GM19238 (cell line): ENCODE data around the gene CBX6.

ENCODE experiments used
- DNase-seq: peaks from one replicate; pipeline ENCODE4 v3.0.0; 2011; ENCODE audit warnings: low spot score; ENCODE audit not compliant: insufficient read length

CBX6 gene

GRCh38 chr22:38841211-38841610 lies 30.8 kb downstream of the CBX6 start:
- no peak for DNase-seq

- DNase-seq = no peak
Observed at GRCh38 chr22:38840129-38840528, 31.9 kb downstream of the CBX6 start.

- DNase-seq = no peak
Observed at GRCh38 chr22:38839686-38840085, 32.3 kb downstream of the CBX6 start.

- no peak for DNase-seq
Observed at GRCh38 chr22:38837414-38837928, 34.5 kb downstream of the CBX6 start.

GRCh38 chr22:38835888-38836301 lies 36.1 kb downstream of the CBX6 start:
- no peak for DNase-seq

- no peak for DNase-seq
Observed at GRCh38 chr22:38834991-38835390, 37.0 kb downstream of the CBX6 start.

- DNase-seq = no peak
Observed at GRCh38 chr22:38834215-38834953, 37.6 kb downstream of the CBX6 start.

- no peak for DNase-seq
Observed at GRCh38 chr22:38833061-38833460, 39.0 kb downstream of the CBX6 start.

GRCh38 chr22:38832005-38832978 lies 39.7 kb downstream of the CBX6 start:
- DNase-seq = no peak

- DNase-seq = no peak
Observed at GRCh38 chr22:38831166-38831945, 40.7 kb downstream of the CBX6 start.

GRCh38 chr22:38830845-38831108 lies 41.2 kb downstream of the CBX6 start:
- no peak for DNase-seq

- DNase-seq = no peak
Observed at GRCh38 chr22:38830026-38830844, 41.8 kb downstream of the CBX6 start.

- no peak for DNase-seq
Observed at GRCh38 chr22:38829485-38829884, 42.5 kb downstream of the CBX6 start.

GRCh38 chr22:38828616-38829205 lies 43.3 kb downstream of the CBX6 start:
- no peak for DNase-seq

GRCh38 chr22:38828191-38828590 lies 43.8 kb downstream of the CBX6 start:
- no peak for DNase-seq

GRCh38 chr22:38827510-38827909 lies 44.5 kb downstream of the CBX6 start:
- no peak for DNase-seq

- no peak for DNase-seq
Observed at GRCh38 chr22:38826801-38827200, 45.2 kb downstream of the CBX6 start.

GRCh38 chr22:38826386-38826785 lies 45.6 kb downstream of the CBX6 start:
- no peak for DNase-seq

GRCh38 chr22:38824585-38824984 lies 47.4 kb downstream of the CBX6 start:
- no peak for DNase-seq

GRCh38 chr22:38823637-38824036 lies 48.4 kb downstream of the CBX6 start:
- no peak for DNase-seq
